GM18508 (cell line): ENCODE measurements around the gene ALG14.

Experiments used
- ATAC-seq: cut with Tn5 transposase; IDR thresholded peaks from one replicate; pipeline ENCODE4 v1.9.1; 2021; ENCODE audit warnings: moderate number of reproducible peaks; ENCODE audit not compliant: insufficient read depth, unreplicated experiment

ALG14 gene

GRCh38 chr1:94937820-94938219, 134.9 kb downstream of the ALG14 start:
- ATAC-seq = no peak

- ATAC-seq = no peak
These were observed 135.7 kb downstream of the ALG14 start for GRCh38 chr1:94936861-94937620.

- ATAC-seq = no peak
These were observed 137.3 kb downstream of the ALG14 start for GRCh38 chr1:94935476-94935875.

GRCh38 chr1:94935034-94935433, 137.7 kb downstream of the ALG14 start:
- no peak for ATAC-seq

- ATAC-seq = no peak
These were observed 138.2 kb downstream of the ALG14 start for GRCh38 chr1:94934551-94934950.

- ATAC-seq = no peak
These were observed 141.4 kb downstream of the ALG14 start for GRCh38 chr1:94931254-94931841.

- ATAC-seq = no peak
These were observed 143.2 kb downstream of the ALG14 start for GRCh38 chr1:94929351-94930217.

GRCh38 chr1:94928293-94928939, 144.3 kb downstream of the ALG14 start:
- ATAC-seq = no peak

- no peak for ATAC-seq
These were observed 145.2 kb downstream of the ALG14 start for GRCh38 chr1:94927405-94928175.

- peak; percentile 41 for ATAC-seq
These were observed 145.8 kb downstream of the ALG14 start, which contains the start of gene CNN3 for GRCh38 chr1:94926915-94927404. Gene CNN3 (minus strand): TSS chr1:94927110. CDS start chr1:94926894, 216 bp downstream.

GRCh38 chr1:94926126-94926914, 146.4 kb downstream of the ALG14 start:
- ATAC-seq = no peak

GRCh38 chr1:94925561-94926125, 147.1 kb downstream of the ALG14 start:
- no peak for ATAC-seq

GRCh38 chr1:94925004-94925403, 147.7 kb downstream of the ALG14 start:
- no peak for ATAC-seq
